COLO829 (cell line): ENCODE data around the gene IGSF9.

Source experiments
- DNase-seq: peaks from one replicate; pipeline ENCODE4 v3.0.0; 2012; ENCODE audit warnings: low spot score

Gene IGSF9

DNA sequence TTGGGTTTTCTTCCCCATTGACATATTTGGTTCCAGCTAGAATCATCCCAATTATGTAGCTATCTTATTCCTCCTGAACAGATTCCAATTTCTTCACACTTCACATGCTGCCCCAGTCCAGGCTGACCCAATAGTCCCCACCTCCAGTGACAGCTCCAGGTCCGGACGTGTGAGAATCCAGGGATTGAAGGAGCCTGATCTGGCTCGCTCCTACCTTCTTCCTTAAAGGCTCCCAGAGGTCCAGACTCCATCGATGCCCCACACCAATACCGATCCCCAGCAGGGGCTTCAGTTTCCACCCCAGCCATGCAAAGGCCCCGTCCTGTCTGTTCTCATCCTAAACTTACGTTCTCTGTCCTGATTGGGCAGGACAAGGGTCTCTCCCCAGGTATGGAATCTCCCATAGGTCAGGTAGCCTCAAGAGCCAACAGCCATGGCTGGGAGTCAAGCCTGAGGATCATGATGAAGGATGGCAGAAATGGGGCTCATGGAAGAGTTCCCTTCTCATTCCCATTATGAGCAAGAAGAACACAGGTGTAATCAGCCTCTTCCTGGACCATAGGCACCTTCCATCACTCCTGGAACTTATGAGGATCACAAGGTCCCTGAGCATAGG, 29.0 kb upstream of the IGSF9 start:
- DNase-seq = no peak

DNA sequence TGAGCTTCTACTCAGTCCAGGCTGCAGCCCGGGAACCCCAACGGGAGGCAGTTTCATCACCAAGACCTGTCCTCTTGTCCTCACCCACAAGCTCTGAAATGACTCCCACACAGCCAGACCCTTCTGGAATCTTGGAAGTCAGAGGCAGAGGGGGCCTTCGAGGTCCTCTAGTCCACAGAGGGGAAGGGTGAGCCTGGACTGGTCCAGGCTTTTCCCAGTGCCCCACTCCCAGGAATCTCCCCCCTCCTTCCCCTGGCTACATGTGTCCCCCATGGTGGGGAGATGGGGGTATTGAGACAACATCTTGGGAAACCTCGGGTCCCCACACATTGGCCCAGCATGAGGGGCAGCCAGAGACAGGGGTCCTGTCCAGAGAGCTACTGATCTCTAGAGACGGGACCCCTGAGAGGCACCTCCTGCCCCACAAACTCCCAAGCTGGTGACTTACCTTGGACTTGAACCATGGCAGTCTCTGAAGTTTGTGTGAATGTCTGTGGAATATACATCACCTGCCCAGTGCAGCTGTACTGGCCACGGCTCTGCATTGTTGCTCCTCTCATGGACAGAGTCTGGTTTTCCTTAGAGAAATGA, 28.0 kb upstream of the IGSF9 start:
- no peak for DNase-seq

- DNase-seq = no peak
These were observed 27.2 kb upstream of the IGSF9 start for GRCh38 chr1:159972443-159973205.

DNA sequence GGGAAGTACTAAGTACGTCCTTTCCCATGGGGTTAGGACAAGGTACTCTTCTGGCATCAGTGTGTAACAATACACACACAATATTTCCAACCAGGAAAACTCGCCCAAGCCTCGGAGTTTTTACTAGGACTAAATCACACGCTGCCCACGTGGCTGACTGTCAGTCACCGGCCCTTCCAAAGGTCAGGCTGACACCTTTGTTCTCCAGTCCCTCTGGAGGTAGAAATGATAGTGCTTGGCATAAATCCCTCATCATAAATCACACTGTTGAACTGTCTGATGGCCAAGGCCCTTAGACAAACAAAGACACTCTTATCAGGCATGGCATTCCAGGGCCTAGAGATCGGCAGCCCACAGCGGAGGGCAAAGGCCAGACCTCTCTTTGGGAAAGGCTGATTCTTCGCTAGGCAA, 25.5 kb upstream of the IGSF9 start:
- peak; percentile 95 for DNase-seq

GRCh38 chr1:159968901-159969300, 23.5 kb upstream of the IGSF9 start:
- no peak for DNase-seq

DNA sequence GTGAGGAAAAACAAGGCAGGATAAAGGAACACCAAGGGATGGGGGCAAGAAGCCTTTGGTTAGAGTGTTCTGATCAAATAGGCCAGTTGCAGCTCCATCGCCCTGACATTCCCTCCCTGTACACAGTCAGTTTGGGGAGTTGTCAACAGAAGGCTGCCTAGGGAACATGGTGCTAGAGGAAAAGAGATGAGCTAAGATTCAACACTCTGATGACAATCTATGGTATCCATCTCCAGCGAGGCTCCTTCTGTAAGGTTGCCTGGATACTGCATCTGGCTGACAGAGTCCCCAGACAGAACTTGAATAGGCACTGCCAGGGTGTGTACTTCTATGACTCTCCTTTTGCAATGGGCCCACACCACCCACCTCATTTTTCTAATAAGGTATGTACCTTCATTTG, 19.9 kb upstream of the IGSF9 start:
- DNase-seq = no peak

DNA sequence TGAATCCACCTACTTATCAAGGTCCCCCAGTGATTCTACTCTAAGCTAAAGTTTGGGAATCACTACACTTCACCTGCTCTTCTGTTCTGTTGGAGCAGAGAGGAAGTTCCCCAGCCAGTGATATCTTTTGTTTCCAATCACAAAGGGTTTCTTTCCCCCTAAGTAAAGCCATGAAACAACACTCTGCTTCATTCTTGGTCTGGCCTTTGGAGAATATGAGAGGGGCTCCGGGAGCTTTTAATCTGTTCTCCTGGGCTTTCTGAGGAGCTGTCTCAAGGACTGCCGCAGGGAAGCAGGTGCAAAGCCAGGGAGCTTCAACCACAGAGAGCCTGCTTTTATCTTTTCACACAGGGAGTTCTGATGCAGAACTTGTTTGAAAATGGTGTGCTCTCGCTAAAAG, 18.7 kb upstream of the IGSF9 start:
- no peak for DNase-seq

- DNase-seq = no peak
These were observed 16.8 kb upstream of the IGSF9 start for GRCh38 chr1:159962176-159962575.

GRCh38 chr1:159961636-159962035, 16.2 kb upstream of the IGSF9 start:
- DNase-seq = no peak

- DNase-seq = no peak
These were observed 15.4 kb upstream of the IGSF9 start for GRCh38 chr1:159960721-159961381.

DNA sequence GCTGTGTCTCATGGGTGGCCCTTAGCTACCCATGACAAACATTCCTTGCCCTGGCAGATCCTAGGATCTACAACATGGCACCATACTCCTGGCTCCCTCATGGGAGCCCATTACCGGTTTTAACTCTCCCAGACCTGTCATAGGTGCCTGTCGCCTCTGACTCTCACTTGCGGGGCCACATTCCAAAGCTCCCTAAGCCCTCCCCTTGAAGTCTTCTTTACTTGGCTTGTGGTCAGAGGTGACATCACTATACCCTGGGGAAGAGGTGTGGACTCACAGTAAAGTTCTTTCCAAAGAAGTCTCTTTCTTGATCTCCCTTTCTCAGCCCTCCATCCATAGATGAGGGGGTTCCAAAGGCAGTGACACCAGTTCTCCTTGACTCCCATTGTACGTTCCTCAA, 14.0 kb upstream of the IGSF9 start:
- DNase-seq = no peak

DNA sequence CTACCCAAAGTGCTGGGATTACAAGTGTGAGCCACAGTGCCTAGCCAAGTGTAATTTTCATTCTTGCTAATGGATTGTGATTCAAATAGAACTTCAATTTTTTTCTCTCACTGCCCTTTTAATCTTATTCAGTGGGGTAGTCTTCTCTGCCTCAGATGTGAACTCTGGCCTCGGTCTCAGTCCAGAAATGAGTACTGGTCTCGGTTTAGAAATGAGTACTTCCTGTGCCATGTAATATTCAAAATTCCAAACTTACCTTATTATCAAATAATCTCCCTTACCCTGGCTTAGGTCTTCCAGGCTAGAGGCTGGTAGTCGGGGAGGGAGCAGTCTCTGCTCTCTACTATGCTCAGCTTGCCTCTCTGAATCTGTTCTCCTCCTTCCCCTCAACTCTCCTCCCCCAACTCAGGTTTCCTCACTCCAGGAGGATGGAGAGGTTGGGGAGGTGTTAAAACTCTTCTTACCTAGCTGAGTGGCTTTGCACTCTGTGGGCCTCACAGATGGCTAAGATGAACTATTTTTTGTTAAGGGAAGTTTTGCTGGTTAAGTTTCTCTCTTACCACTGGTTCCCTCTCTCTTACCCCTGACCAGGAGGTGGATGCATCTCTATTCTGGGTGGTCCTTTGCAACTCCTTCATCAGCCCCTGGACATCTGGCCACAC, 13.4 kb upstream of the IGSF9 start:
- no peak for DNase-seq

- no peak for DNase-seq
These were observed 12.4 kb upstream of the IGSF9 start for GRCh38 chr1:159957824-159958268.

DNA sequence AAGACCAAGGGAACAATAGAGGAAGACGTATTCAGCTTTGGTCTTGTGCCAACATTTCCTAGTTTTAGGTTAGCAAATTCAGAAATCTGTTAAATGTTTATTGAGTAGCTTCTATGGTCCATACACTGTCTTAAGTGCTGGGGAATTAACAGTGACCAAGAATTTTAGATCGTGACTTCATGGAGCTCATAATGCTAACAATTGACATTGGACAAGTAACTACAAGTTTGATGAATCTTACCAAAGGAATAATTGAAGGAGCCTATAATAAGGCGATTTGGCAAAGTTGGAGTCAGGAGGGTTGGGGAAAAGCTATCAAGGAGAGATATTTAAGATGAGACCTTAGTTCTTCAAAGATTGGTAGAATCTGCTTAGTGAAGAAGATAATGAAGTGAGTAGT, 10.0 kb upstream of the IGSF9 start:
- no peak for DNase-seq

GRCh38 chr1:159953536-159954515, 8.4 kb upstream of the IGSF9 start, which contains the start of gene SLAMF9:
TSS of gene SLAMF9 (minus strand) at chr1:159954237. CDS start at chr1:159954137, 100 bp downstream.
- peak; percentile 70 for DNase-seq

GRCh38 chr1:159952932-159953331, 7.5 kb upstream of the IGSF9 start:
- no peak for DNase-seq

GRCh38 chr1:159951551-159951950, 6.1 kb upstream of the IGSF9 start:
- no peak for DNase-seq

DNA sequence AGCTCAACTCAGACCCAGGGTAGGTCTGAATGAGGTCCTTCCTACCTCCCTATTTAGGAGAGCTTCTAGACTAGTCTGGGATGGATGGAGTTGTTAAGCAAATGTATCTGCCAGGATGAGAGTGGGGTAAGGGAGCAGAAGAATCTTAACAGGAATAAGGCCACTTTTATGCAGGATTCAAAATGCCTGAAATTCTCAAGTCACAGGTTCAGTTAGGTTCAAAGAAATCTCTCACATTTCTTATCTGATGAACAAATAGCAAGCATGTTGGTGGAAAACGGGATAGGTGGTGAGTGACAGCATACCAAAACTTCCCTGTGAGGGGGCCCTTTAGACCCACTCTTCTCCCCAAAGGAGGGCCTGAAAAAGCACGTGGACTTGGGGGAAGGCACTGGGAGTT, 5.6 kb upstream of the IGSF9 start:
- no peak for DNase-seq

DNA sequence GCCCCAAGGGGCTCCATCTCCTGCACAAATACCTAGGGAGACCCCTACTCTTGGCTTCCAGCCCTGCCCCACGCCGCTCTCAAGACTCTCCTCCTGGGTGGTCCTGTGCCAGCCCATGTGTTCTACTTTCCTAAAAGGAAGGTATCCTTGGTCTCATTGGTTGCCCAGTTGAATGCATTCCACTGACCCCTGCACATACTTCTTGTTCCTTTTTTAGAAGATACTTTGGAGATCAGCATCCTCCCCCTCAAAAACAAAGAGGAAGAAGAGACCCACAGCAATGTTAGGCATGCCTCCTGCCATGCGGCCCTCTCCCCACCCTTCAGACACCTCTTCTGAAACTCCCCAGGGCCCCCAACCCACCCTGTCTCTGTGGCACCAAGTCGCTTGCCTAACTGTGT, 4.6 kb upstream of the IGSF9 start:
- DNase-seq = no peak

DNA sequence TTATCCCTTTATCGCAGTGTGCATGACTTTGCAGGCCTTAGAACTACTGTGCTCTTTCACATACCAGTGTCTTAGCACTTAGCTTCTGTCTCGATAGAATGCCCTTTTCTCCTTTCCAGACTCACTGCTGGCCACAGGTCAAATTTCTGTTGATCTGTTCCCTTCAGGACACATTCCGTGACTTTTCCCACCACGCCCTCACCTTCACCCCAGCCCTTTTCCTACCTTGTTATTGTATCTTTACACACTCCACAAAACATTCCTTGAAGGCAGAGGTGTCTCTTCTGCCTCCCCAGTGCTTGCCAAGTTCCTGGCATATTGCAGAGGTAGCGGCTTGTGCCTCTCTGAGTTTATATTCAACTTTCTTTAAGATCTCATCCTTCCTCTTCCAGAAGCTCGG, 3.7 kb upstream of the IGSF9 start:
- DNase-seq = no peak

DNA sequence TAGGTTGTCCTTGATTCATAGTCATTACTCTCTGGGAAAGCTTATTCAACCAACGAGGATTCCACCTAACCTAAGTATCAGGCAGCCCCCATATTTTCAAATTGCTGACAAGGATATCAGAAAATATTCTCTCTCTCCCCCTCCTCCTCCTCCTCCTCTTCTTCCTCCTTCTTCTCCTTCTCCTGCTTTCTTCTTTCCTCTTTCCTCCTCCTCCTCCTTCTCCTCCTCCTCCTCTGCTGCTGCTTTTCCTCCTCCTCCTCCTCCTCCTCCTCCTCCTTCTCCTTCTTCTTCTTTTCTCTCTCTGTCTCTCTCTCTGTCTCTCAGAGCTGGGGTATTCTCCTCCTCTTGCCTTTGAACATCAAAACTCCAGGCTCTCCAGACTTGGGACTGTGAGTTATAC, 2.5 kb upstream of the IGSF9 start:
- DNase-seq = no peak
